NCI-H2196 (cell line): ENCODE measurements around the gene PCDH12.

ENCODE experiments used
- DNase-seq: peaks from one replicate; lab custom pipeline; 2025; ENCODE audit not compliant: unreplicated experiment; lab: John Stamatoyannopoulos, UW

PCDH12 gene

DNA sequence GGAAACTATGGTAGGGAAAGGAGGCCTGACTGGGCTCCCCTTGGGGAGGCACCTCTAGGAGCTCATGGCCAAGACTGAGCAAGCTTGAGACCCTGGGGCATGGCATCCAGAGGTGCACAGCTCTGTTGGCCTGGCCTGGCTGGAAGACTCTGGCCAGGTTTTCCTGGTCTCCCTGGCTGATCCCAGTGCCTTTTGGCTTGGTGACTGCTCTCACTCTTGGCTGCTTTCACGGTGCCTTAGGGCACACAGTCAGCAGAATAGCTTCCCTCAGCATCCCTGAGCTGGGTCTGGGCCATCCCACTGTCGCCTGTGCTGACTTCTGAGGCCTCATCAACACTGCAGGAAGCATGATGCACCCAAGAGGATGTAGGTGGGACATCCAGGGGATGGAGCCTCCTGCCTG, 47.7 kb downstream of the PCDH12 start:
- DNase-seq, result no peak

DNA sequence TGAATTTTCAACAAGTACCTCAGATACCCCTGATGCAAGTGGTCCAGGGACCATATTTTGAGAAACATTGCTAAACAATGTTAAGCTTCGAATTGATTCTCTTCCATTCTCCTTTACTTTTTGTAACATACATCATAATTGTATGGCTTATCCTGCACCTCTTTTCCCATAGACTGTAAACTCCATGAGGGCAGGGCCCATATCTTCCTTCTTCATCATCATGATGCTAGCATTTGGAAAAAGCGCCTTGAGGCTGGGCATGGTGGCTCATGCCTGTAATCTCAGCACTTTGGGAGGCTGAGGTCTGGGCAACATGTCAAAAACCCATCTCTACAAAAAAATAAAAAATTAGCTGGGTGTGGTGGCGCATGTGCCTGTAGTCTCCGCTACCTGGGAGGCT, 48.8 kb downstream of the PCDH12 start:
- DNase-seq, result no peak

DNA sequence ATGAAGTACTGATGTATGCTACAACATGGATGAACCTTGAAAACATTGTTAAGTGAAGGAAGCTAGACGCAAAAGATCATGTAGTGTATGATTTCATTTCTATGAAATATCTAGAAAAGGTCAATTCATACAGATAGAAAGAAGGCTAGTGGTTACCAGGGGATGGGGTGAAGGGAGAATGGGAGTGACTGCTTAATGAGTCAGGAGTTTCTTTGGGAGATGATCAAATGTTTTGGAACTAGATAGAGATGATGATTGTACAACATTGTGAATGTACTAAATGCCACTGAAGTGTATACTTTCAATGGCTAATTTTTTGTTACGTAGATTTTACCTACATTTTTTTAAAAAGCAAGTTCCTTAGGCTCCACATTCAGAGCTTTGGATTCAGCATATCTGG, 49.2 kb downstream of the PCDH12 start:
- no peak for DNase-seq

DNA sequence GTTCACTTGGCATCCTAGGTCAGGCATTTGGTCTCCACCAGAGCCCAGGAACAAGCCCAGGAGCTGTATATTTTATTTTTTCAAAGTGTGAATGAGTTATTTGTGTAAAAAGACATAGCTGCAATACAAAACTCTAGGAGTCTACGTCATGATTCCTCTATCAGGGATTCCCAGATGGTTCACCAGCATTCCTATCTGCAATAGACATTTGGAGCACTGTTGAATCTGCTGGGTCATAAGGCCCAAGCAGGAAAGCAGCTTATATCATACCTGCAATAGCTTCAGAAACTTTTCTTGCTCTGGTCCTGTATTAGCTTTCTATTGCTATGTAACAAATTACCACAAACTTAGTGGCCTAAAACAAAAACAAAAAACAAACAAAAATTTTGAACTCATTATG, 51.0 kb downstream of the PCDH12 start:
- DNase-seq, result no peak

DNA sequence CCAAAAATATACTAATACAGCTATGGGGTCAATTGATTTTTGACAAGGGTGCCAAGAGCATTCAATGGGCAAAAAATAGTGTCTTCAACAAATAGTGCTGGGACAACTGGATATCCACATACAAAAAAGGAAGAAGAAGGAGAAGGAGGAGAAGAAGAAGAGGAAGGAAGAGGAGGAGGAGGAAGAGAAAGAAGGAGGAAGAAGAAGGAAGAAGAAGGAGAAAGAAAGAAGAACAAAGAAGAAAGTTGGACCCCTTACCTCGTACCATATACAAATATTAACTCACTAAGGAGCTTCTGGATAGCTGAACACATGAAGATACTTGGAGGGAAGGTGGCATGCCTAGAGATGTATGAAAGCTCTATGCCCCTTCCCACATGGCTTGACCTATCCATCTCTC, 51.5 kb downstream of the PCDH12 start:
- DNase-seq, result no peak

DNA sequence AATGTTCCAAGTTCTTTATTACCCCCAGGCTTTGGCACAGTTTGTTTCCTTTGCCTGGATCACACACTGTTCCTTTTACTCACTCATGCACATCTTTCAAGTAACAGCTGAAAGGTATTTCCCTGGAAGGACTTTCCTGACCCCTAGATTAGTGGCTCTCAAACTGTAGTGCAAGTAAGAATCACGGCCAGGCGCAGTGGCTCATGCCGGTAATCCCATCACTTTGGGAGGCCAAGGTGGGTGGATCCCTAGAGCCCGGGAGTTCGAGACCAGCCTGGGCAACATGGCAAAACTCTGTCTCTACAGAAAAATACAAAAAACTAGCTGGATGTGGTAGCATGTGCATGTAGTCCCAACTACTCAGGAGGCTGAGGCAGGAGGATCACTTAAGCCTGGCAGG, 53.5 kb downstream of the PCDH12 start:
- no peak for DNase-seq

DNA sequence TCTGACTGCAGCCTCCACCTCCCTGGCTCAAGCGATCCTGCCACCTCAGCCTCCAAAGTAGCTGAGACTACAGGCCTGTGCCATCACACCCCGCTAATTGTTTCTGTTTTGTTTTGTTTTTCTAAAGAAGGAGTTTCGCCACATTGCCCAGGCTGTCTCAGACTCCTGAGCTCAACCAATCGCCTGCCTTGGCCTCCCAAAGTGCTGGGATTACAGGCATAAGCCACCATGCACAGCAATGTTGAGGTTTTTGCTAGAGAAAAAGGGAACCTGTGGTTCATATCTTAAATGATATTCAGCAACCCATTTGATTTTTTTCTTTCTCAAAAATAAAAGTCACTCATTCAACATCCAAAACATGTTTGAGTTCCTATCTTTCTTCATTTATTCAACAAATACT, 54.7 kb downstream of the PCDH12 start:
- DNase-seq, result no peak

DNA sequence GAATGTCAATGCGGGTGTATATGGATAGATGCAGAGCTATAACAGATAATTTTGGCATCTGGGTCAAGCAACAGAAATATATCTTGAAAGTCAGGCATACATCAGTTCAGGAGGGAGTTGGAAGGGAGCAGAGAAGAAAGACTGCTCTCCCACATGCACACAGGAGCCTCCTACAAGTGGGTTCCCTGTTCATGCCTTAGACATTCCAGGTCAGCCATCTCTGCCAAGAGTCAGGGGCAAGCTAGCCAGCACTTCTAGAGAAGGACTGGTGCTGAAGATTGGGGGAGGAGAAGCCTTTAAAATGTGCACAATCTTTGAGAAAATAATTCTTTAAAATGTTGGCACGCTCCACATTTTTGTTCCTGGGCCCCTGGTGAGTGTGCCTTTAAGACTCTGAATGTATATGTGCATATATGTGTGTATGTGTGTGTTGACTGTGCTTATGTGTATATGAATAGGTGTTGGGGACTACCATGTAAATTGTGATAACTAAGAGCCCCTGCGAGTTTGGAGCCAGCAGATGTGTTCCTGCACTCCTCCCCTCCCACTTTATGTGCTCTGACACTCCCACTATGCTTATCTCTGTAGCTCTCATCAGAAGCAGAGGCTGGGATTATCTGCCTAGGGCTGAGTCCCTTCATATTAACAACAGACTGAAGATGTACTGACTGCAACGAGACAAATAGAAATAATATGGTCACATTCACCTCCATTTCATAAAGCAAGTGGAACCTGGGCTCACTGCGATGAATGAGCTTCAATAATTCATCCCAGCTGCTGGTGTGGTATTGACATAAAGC, 55.8 kb downstream of the PCDH12 start:
- no peak for DNase-seq

DNA sequence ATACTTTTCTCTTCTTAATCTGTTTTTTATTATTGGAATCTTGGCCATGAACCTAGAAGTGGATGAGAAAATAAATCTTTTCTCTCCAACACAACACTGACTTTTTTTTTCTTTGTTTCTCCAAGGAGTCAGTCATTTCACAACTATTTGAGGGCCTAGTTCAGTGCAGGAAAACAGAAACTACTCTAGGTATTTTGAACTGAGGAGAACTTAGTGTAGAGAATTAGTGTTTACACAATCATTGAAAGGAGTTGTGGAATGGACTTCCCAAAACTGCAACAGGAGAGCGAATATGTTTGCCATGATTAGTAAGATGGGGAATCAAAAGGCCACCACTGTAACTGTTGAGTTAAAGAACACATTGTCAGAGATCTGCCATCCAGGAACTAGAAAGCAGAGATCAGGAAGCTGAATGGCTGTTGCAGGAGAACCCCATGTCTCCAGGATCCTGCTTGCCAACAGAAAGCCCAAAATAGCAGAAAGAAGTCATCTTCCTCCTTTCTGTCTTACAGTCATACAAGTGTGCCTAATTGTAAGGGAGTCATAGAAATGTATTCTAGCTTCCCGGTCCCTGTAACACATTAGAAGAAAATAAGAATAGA, 59.5 kb downstream of the PCDH12 start:
- no peak for DNase-seq

DNA sequence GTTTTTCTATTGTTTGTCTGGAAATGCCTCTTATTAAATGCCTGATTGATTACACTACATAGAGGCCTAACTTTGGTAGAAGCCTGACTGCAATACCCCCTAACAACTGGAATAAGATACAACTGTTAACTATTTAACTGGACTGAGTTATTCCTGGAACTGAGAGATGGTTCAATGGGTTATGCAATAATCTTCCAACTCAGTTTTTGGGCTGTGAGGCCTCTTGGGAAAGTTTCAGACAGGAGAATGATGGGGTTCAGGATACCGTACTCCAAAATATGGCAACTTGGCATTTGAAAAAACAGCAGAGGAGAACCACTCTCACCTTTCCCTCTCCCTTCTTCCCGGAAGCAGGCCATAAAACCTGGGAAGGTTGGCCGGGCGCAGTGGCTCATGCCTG, 60.6 kb downstream of the PCDH12 start:
- DNase-seq, result no peak
